Measurements from ENCODE around the gene CDK17.

DNA sequence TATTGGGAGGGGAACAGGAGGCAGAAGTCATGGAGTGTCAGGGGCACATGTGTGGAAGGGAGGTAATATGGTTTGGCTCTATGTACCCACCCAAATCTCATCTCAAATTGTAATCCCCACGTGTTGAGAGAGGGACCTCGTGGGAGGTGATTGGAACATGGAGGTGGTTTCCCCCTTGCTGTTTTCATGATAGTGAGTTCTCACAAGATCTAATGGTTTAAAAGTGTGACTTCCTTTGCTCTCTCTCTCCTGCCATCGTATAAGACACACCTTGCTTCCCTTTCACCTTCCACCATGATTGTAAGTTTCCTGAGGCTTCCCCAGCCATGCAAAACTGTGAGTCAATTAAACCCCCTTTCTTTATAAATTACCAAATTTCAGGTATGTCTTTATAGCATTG, 41.6 kb upstream of the CDK17 start:
- TF ChIP-seq, protein P1, sequence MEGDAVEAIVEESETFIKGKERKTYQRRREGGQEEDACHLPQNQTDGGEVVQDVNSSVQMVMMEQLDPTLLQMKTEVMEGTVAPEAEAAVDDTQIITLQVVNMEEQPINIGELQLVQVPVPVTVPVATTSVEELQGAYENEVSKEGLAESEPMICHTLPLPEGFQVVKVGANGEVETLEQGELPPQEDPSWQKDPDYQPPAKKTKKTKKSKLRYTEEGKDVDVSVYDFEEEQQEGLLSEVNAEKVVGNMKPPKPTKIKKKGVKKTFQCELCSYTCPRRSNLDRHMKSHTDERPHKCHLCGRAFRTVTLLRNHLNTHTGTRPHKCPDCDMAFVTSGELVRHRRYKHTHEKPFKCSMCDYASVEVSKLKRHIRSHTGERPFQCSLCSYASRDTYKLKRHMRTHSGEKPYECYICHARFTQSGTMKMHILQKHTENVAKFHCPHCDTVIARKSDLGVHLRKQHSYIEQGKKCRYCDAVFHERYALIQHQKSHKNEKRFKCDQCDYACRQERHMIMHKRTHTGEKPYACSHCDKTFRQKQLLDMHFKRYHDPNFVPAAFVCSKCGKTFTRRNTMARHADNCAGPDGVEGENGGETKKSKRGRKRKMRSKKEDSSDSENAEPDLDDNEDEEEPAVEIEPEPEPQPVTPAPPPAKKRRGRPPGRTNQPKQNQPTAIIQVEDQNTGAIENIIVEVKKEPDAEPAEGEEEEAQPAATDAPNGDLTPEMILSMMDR (IDR thresholded peaks at IDR 0.05): no peak
- no peak for TF ChIP-seq POLR2A (IDR thresholded peaks at IDR 0.05)

All from uterus (tissue), 2 donors.